Ovary (tissue), 9 donors: Measurements from ENCODE around the gene ZBTB43. TPM values are rescaled to one million over a fixed set of nuclear protein-coding genes. Genes with fewer than 3 reads are reported as not detected.

Source experiments
- DNase-seq, 5 donors: peaks; one replicate each; pipeline ENCODE4 v3.0.0-alpha.2; 2019 to 2020
- H3K27ac ChIP-seq, 2 donors: fragments of 200-600 bp; one replicate each; pipeline versions ENCODE4 v1.5.1 to v1.8.0; 2019 to 2022
- H3K27me3 ChIP-seq: fragments of 200-600 bp; one replicate; pipeline ENCODE4 v1.8.0; 2022
- H3K36me3 ChIP-seq: fragments of 200-600 bp; sonication (generic); one replicate; pipeline ENCODE4 v1.5.1; 2019
- H3K4me1 ChIP-seq: one replicate; pipeline ENCODE4 v1.8.1; 2013; ENCODE audit warnings: mild to moderate bottlenecking, moderate library complexity; ENCODE audit not compliant: insufficient read depth
- H3K4me3 ChIP-seq: fragments of 200-600 bp; sonication (generic); one replicate; pipeline ENCODE4 v1.5.1; 2017
- H3K9me3 ChIP-seq, 2 donors: fragments of 200-600 bp in 1 of 2; sonication (generic) in 1 of 2; one replicate each; pipeline versions ENCODE4 v1.5.1 to v1.8.1; 2013 to 2019; ENCODE audit warnings: mild to moderate bottlenecking in 1 of 2, moderate library complexity in 1 of 2
- CTCF ChIP-seq, 3 donors: fragments of 450-650 bp in 2 of 3; fragments of 200-600 bp in 1 of 3; IDR thresholded peaks; one replicate each; pipeline versions ENCODE4 v1.5.1 to v1.8.0; 2016 to 2022; ENCODE audit warnings: antibody characterized with exemption in 3 of 3, mild to moderate bottlenecking in 1 of 3
- EP300 ChIP-seq: sonication (generic); formaldehyde crosslinking; IDR thresholded peaks from one replicate; pipeline ENCODE4 v1.6.1; 2017; ENCODE audit warnings: antibody characterized with exemption
- POLR2A ChIP-seq: fragments of 450-650 bp; IDR thresholded peaks from one replicate; pipeline ENCODE4 v1.6.1; 2017; ENCODE audit warnings: antibody characterized with exemption, mild to moderate bottlenecking, moderate library complexity
- WGBS, 3 donors: extraction: QIAGEN DNeasy Blood & Tissue Kit in 1 of 3; methylation state at CpG; one replicate each; pipeline versions ENCODE4 v1.1.5 to v1.1.7; 2013 to 2017; 5-methylcytosine and 5-hydroxymethylcytosine counted together
- intact Hi-C, 4 donors: fragments of 100-400 bp; cut with DNase I; formaldehyde crosslinking; loops; one replicate each; pipeline versions ENCODE4 v1.11.0 to v1.15.1; 2022 to 2023
- polyA plus RNA-seq, 2 donors: library from polyadenylated mRNA; stranded (reverse); fragments of 200-250 nt in 1 of 2; fragments of 350-450 nt in 1 of 2; fragmentation: Illumina TruSeq in 1 of 2; extraction: RNeasy Lipid Tissue Mini Kit (QIAGEN cat#74804) in 1 of 2; gene quantifications; one replicate each; pipeline ENCODE4 v1.2.3, GENCODE V29; 2013 to 2014
- total RNA-seq, 7 donors: library from RNA; depleted of rRNA in 2 of 7; stranded (reverse); fragments of >200 nt in 2 of 7; fragmentation: NEBNext Ultra II Directional in 3 of 7; extraction: Animal tissue kit (Norgen Biotek cat#: 25700) in 3 of 7; gene quantifications; one replicate each; pipeline versions ENCODE4 v1.1.0 to v1.2.4, GENCODE V29; 2016 to 2023
- donor health status: DM: no; HTN: no; CAD: no; lungs with moderate emphysema.
- donor health status: DM: no; HTN: no; CAD: no.
- donor health status: Bipolar disorder and iron deficiency.
- donor health status: DM: yes; HTN: yes; CAD: no.
- donor health status: DM: no; HTN: no; CAD: no.
- donor health status: DM: yes; HTN: yes; CAD: no.

Gene ZBTB43
- total and polyA plus RNA-seq, 9 donors, result 5.0 to 33.3 (median 14.8) TPM

- H3K9me3 ChIP-seq, result no peaks in the 10 kb centered on the region
- no peak for TF ChIP-seq POLR2A
- no peak for TF ChIP-seq EP300
- no peak for TF ChIP-seq CTCF (IDR thresholded peaks at IDR 0.05)
- DNase-seq, result no peak
- no peak overlapping the region for H3K4me3 ChIP-seq
- intact Hi-C loops, result no loop called here
- no peak overlapping the region for H3K27ac ChIP-seq
- no peaks in the 10 kb centered on the region for H3K4me1 ChIP-seq
- H3K27me3 ChIP-seq, result no peaks in the 10 kb centered on the region
- no peaks in the 10 kb centered on the region for H3K36me3 ChIP-seq
- WGBS, 3 donors, result 75 to 76% (median 76%) methylated on average over 6 of the region's 6 CpGs
Observed at GRCh38 chr9:126756876-126757415, 47.9 kb upstream of the ZBTB43 start.

GRCh38 chr9:126758916-126759585 lies 45.8 kb upstream of the ZBTB43 start:
- WGBS, 3 donors, result 52 to 57% (median 56%) methylated on average over 7 of the region's 7 CpGs

GRCh38 chr9:126761274-126761673 lies 43.6 kb upstream of the ZBTB43 start:
- 50 to 67% (median 67%) methylated on average over 8 of the region's 8 CpGs for WGBS, 3 donors
- Histone ChIP-seq H3K36me3 (no peaks in the 10 kb centered on the region), H3K27me3 (no peaks in the 10 kb centered on the region), H3K9me3 (no peaks in the 10 kb centered on the region), H3K4me3 (no peak overlapping the region), H3K4me1 (no peaks in the 10 kb centered on the region), H3K27ac (no peak overlapping the region)
- no peak for TF ChIP-seq POLR2A
- intact Hi-C loops, result no loop called here
- no peak for DNase-seq

More at GRCh38 chr9:126758916-126759585, 45.8 kb upstream of the ZBTB43 start:
- no peak for TF ChIP-seq POLR2A
- no peak for TF ChIP-seq CTCF (IDR thresholded peaks at IDR 0.05)
- TF ChIP-seq EP300, result no peak
- intact Hi-C loops, result no loop called here
- H3K36me3 ChIP-seq, result no peaks in the 10 kb centered on the region
- DNase-seq, result no peak
- no peaks in the 10 kb centered on the region for H3K4me1 ChIP-seq
- H3K27ac ChIP-seq, result no peak overlapping the region
- H3K9me3 ChIP-seq, result no peaks in the 10 kb centered on the region
- no peaks in the 10 kb centered on the region for H3K27me3 ChIP-seq
- no peak overlapping the region for H3K4me3 ChIP-seq

- Histone ChIP-seq H3K27ac (no peak overlapping the region), H3K9me3 (no peaks in the 10 kb centered on the region), H3K4me1 (no peaks in the 10 kb centered on the region), H3K36me3 (no peaks in the 10 kb centered on the region), H3K4me3 (no peak overlapping the region), H3K27me3 (no peaks in the 10 kb centered on the region)
- no peak for DNase-seq
- intact Hi-C loops, result no loop called here
- WGBS, 3 donors, result 76 to 79% (median 77%) methylated on average over 7 of the region's 7 CpGs
- no peak for TF ChIP-seq POLR2A
Observed at GRCh38 chr9:126763130-126763764, 41.6 kb upstream of the ZBTB43 start.

- peaks cover 0 to 7% of the 10 kb centered on the region in 2 donors for H3K9me3 ChIP-seq
- no peaks in the 10 kb centered on the region for H3K36me3 ChIP-seq
- TF ChIP-seq POLR2A, result no peak
- no peak for TF ChIP-seq EP300
- TF ChIP-seq CTCF (IDR thresholded peaks at IDR 0.05), result no peak
- no peak overlapping the region for H3K27ac ChIP-seq
- H3K4me1 ChIP-seq, result no peaks in the 10 kb centered on the region
- WGBS, 3 donors, result 53 to 66% (median 60%) methylated on average over 14 of the region's 14 CpGs
- no peak for DNase-seq
- H3K27me3 ChIP-seq, result no peaks in the 10 kb centered on the region
- no peak overlapping the region for H3K4me3 ChIP-seq
- intact Hi-C loops, result no loop called here
Observed at GRCh38 chr9:126773004-126773607, 31.7 kb upstream of the ZBTB43 start.
